PC-3 (cell line): Measurements from ENCODE around the gene DMD. TPM values are rescaled to one million over a fixed set of nuclear protein-coding genes. Genes with fewer than 3 reads are reported as not detected.

Experiments used
- ATAC-seq: fragments of 200-7000 bp; cut with Tn5 transposase; 2 replicates; pipeline ENCODE4 v1.9.1; 2020; ENCODE audit warnings: mild to moderate bottlenecking, moderate library complexity
- BruUV-seq: library from RNA; stranded (reverse); fragments of 400-500 nt; replicated peaks from 2 replicates; lab custom pipeline; 2021; lab: Mats Ljungman, UMichigan
- CTCF ChIA-PET: fragments of 300-600 bp; sonication (Branson Sonifier 250); formaldehyde crosslinking; loops from one replicate; lab custom pipeline; 2022; ENCODE audit warnings: antibody characterized with exemption; lab: Charles Lee
- POLR2A ChIA-PET: fragments of 300-600 bp; sonication (Branson Sonifier 250); formaldehyde crosslinking; loops from one replicate; lab custom pipeline; 2022; ENCODE audit warnings: antibody characterized with exemption; ENCODE audit not compliant: unreplicated experiment; lab: Charles Lee
- DNase-seq: peaks from one replicate; pipeline ENCODE4 v3.0.0-alpha.2; 2015
- H2AFZ ChIP-seq: fragments of 300-600 bp; sonication (generic); 2 replicates; pipeline ENCODE4 v1.6.0; 2016; ENCODE audit warnings: antibody characterized with exemption, low read length
- H3F3A ChIP-seq: fragments of 300-600 bp; sonication (generic); one replicate; pipeline ENCODE4 v1.6.0; 2017; ENCODE audit warnings: antibody characterized with exemption, low read length, control low read depth, mild to moderate bottlenecking; ENCODE audit not compliant: unreplicated experiment
- H3K27ac ChIP-seq: fragments of 300-600 bp; sonication (generic); 2 replicates; pipeline ENCODE4 v1.5.1; 2016; ENCODE audit warnings: mild to moderate bottlenecking, low read length
- H3K27me3 ChIP-seq: fragments of 300-600 bp; sonication (generic); 2 replicates; pipeline ENCODE4 v1.6.1; 2016; ENCODE audit warnings: low read length, mixed read lengths
- H3K36me3 ChIP-seq: fragments of 300-600 bp; sonication (generic); 2 replicates; pipeline ENCODE4 v1.6.1; 2016; ENCODE audit warnings: low read depth, mixed run types, low read length, mixed read lengths
- H3K4me1 ChIP-seq: fragments of 300-600 bp; sonication (generic); 2 replicates; pipeline ENCODE4 v1.5.1; 2016; ENCODE audit warnings: low read length; ENCODE audit not compliant: insufficient read depth
- H3K4me2 ChIP-seq: fragments of 300-600 bp; sonication (generic); 2 replicates; pipeline ENCODE4 v1.6.0; 2016; ENCODE audit warnings: low read length
- H3K4me3 ChIP-seq: fragments of 300-600 bp; sonication (generic); 2 replicates; pipeline ENCODE4 v1.5.1; 2016; ENCODE audit warnings: mild to moderate bottlenecking, low read length, mixed read lengths
- H3K79me2 ChIP-seq: fragments of 300-600 bp; sonication (generic); 2 replicates; pipeline ENCODE4 v1.6.1; 2017; ENCODE audit warnings: low read length, mixed read lengths
- H3K9ac ChIP-seq: fragments of 300-600 bp; sonication (generic); 2 replicates; pipeline ENCODE4 v1.6.0; 2016; ENCODE audit warnings: mild to moderate bottlenecking, low read length
- H3K9me2 ChIP-seq: fragments of 300-600 bp; sonication (generic); replicated peaks from 2 replicates; pipeline ENCODE4 v1.6.1; 2016; ENCODE audit warnings: mixed run types, low read length, mixed read lengths
- H3K9me3 ChIP-seq: fragments of 300-600 bp; sonication (generic); 2 replicates; pipeline ENCODE4 v1.6.1; 2016; ENCODE audit warnings: low read length, mixed read lengths
- H4K20me1 ChIP-seq: fragments of 300-600 bp; sonication (generic); 2 replicates; pipeline ENCODE4 v1.6.1; 2016; ENCODE audit warnings: low read length, mixed read lengths
- CTCF ChIP-seq: fragments of 300-600 bp; sonication (generic); conservative IDR thresholded peaks from 2 replicates; pipeline ENCODE4 v1.5.1; 2017; ENCODE audit warnings: antibody characterized with exemption, low read depth, mild to moderate bottlenecking, low read length
- EZH2 ChIP-seq: fragments of 300-600 bp; sonication (generic); IDR thresholded peaks from one replicate; pipeline ENCODE4 v1.6.1; 2017; ENCODE audit warnings: antibody characterized with exemption, mild to moderate bottlenecking, low read length; ENCODE audit not compliant: unreplicated experiment
- EZH2phosphoT487 ChIP-seq: fragments of 300-600 bp; sonication (generic); IDR thresholded peaks from 2 replicates; pipeline ENCODE4 v1.6.1; 2018; ENCODE audit warnings: mild to moderate bottlenecking, antibody characterized with exemption, low read length, borderline replicate concordance
- intact Hi-C: fragments of 100-400 bp; cut with micrococcal nuclease; formaldehyde crosslinking; loops from 2 replicates; pipeline ENCODE4 v1.9.0; 2023
- total RNA-seq: library from RNA; depleted of rRNA; stranded (reverse); fragments of >200 nt; gene quantifications from 2 replicates; pipeline ENCODE4 v1.2.3, GENCODE V29; 2014

DMD gene
- total RNA-seq, 1 experiment from 2014 or later, result not detected

GRCh38 chrX:32788936-32789335 lies 422.4 kb downstream of the DMD start:
- Histone ChIP-seq H4K20me1 (no peaks in the 10 kb centered on the region), H3K4me2 (no peak overlapping the region), H3K79me2 (no peaks in the 10 kb centered on the region), H3F3A (no peaks in the 10 kb centered on the region), H2AFZ (no peak overlapping the region), H3K36me3 (no peaks in the 10 kb centered on the region), H3K9me2 (no peaks in the 10 kb centered on the region), H3K4me1 (no peaks in the 10 kb centered on the region), H3K9ac (no peak overlapping the region), H3K9me3 (no peaks in the 10 kb centered on the region), H3K27ac (no peak overlapping the region), H3K27me3 (no peaks in the 10 kb centered on the region), H3K4me3 (no peak overlapping the region)
- no TSS peak for BruUV-seq
- POLR2A ChIA-PET, result no interaction called here
- CTCF ChIA-PET, result no interaction called here
- intact Hi-C loops, result no loop called here
- TF ChIP-seq EZH2, result no peak
- TF ChIP-seq CTCF, result no peak
- TF ChIP-seq EZH2phosphoT487, result no peak
- no peak for DNase-seq
- no peak for ATAC-seq

DNA sequence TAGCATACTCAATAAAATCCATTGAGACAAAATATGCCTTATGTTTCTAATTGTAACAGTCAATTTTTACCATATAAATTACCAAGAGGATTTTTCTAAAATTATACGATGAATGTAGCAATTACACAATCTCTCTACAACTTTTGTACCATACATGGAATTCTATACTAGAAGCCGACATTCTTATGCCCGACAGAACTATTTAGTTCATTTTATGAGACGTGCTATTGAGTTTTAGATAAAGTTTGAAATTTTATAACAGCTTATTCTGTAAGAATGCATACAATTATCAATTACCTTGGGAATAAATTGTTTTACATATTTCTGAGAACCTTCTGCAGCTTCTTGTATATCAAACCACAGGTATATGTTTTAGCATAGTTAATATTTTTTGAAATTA lies 431.2 kb downstream of the DMD start:
- intact Hi-C loops, result no loop called here
- Histone ChIP-seq H3K9me2 (no peaks in the 10 kb centered on the region), H3K36me3 (no peaks in the 10 kb centered on the region), H3F3A (no peaks in the 10 kb centered on the region), H2AFZ (no peak overlapping the region), H3K4me3 (no peak overlapping the region), H3K79me2 (no peaks in the 10 kb centered on the region), H3K4me2 (no peak overlapping the region), H3K27ac (no peak overlapping the region), H3K4me1 (no peaks in the 10 kb centered on the region), H3K9me3 (no peaks in the 10 kb centered on the region), H3K27me3 (no peaks in the 10 kb centered on the region), H4K20me1 (no peaks in the 10 kb centered on the region), H3K9ac (no peak overlapping the region)
- TF ChIP-seq EZH2phosphoT487, result no peak
- TF ChIP-seq CTCF, result no peak
- no peak for TF ChIP-seq EZH2
- BruUV-seq, result no TSS peak
- ATAC-seq, result no peak
- ChIA-PET POLR2A (no interaction called here), CTCF (no interaction called here)
- DNase-seq, result no peak

DNA sequence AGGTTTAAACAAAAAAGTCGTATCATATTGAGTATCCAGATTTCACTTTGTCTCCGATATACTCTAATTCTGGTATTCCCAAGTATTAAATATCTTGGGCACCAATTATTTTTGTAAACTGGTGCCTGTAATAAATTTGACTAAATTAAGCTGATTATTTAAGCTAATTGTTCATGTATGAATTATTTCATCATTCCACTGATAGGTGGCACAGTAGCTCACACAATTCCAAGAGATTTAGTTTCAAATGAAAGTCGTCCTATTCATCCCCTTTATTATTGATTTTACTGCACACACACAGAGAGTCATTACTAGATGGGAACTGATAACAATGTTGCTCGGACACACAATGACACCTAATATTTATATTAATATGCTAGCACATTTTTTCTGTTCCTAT lies 432.4 kb downstream of the DMD start:
- Histone ChIP-seq H4K20me1 (no peaks in the 10 kb centered on the region), H3K4me2 (no peak overlapping the region), H3K27me3 (no peaks in the 10 kb centered on the region), H3K4me1 (no peaks in the 10 kb centered on the region), H3K9ac (no peak overlapping the region), H3K27ac (no peak overlapping the region), H3K9me2 (no peaks in the 10 kb centered on the region), H2AFZ (no peak overlapping the region), H3F3A (no peaks in the 10 kb centered on the region), H3K4me3 (no peak overlapping the region), H3K36me3 (no peaks in the 10 kb centered on the region), H3K79me2 (no peaks in the 10 kb centered on the region), H3K9me3 (no peaks in the 10 kb centered on the region)
- BruUV-seq, result no TSS peak
- ATAC-seq (no peak), DNase-seq (no peak)
- TF ChIP-seq CTCF, result no peak
- no peak for TF ChIP-seq EZH2
- no peak for TF ChIP-seq EZH2phosphoT487
- ChIA-PET CTCF (interaction anchor here (0.7 kb wide), 1 partner anchor 333 kb away, joined by 3 read pairs; no protein-coding TSS in a partner anchor), POLR2A (no interaction called here)
- intact Hi-C loops, result no loop called here
